ENCODE results near the gene OR3A3. TPM values are rescaled to one million over a fixed set of nuclear protein-coding genes. Genes with fewer than 3 reads are reported as not detected.
"Not testable (repeated sequence)": the region's sequence is repeated elsewhere in the genome, so short reads cannot be mapped to it uniquely, and the experiment has no call there.

Gene OR3A3
- total RNA-seq, 1 experiment from 2014 or later: not detected

DNA sequence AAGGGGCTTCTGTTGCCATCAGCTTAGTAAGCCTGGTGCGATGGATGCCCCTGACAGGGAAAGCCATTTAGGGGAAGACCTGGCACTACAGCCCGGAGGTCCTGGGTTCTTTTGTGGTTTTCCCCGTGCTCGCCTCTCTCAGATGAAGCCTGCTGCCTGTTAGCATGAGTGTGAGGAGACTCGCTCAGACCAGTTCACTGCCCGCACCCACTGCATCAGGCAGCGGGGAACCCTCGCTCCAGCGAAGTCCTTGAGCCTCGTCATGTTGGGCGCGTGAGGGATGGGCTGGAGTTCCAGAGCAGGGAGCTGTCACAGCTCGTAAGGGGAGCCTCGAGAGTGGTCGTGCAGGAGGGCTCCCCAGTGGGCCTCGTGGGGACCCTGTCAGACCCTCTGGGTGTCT, 1.0 kb downstream of the OR3A3 start:
- not testable (repeated sequence) for H3K23me2 ChIP-seq (ENCODE audit: insufficient read length, low read depth, low read length, poor library complexity, severe bottlenecking); H3K27me3 Mint-ChIP-seq (ENCODE audit: low read depth); H2BK5ac ChIP-seq (ENCODE audit: insufficient read length, low read length); H3K79me1 ChIP-seq (ENCODE audit: insufficient read depth, low read depth, low read length, poor library complexity, severe bottlenecking); H3K18ac ChIP-seq (ENCODE audit: insufficient read length, low read depth, low read length); H4K91ac ChIP-seq (ENCODE audit: insufficient read length, low read depth, low read length); H3K79me2 ChIP-seq (ENCODE audit: insufficient read depth, low read length); H3K56ac ChIP-seq (ENCODE audit: insufficient read length, low read depth, low read length); H4K8ac ChIP-seq (replicated peaks; ENCODE audit: insufficient read length, low read depth, low read length); H4K5ac ChIP-seq (ENCODE audit: insufficient read length, low read depth, low read length); H3K9ac ChIP-seq (ENCODE audit: extremely low read depth, insufficient read length, low read length); H2AFZ ChIP-seq (ENCODE audit: low read length); H4K20me1 ChIP-seq (ENCODE audit: control insufficient read depth, insufficient read depth, insufficient read length); H2BK15ac ChIP-seq (ENCODE audit: low read depth, low read length); H2BK12ac ChIP-seq (ENCODE audit: insufficient read length, low read depth, low read length); H3T11ph ChIP-seq (ENCODE audit: low read length); H2BK120ac ChIP-seq (ENCODE audit: low read depth, low read length, poor library complexity, severe bottlenecking); H3K4me1 Mint-ChIP-seq; H3K27ac Mint-ChIP-seq; H3K4me3 Mint-ChIP-seq; DNase-seq; H3K14ac ChIP-seq (ENCODE audit: insufficient read depth, low read length); H2AK5ac ChIP-seq (ENCODE audit: insufficient read length, low read length); H3K23ac ChIP-seq (ENCODE audit: insufficient read length, low read depth, low read length); H3K4me1 ChIP-seq (ENCODE audit: insufficient read depth, low read length); H3K4me2 ChIP-seq (ENCODE audit: insufficient read depth, insufficient read length, low read length); H3K27me3 ChIP-seq (ENCODE audit: insufficient read depth, low read length); H3K27ac ChIP-seq (ENCODE audit: insufficient read length, low read depth, low read length); H3K4ac ChIP-seq (ENCODE audit: low read depth, low read length); H2BK20ac ChIP-seq (ENCODE audit: low read depth, low read length, poor library complexity, severe bottlenecking)
- no CpG with 5 or more reads among the region's 16 CpGs for WGBS (ENCODE audit: extremely low coverage, insufficient read length, low lambda C conversion rate)
- Mint-ChIP-seq H3K36me3 (ENCODE audit: insufficient read depth in 1 of 3, low read depth in 3 of 3) (peaks cover 4 to 33% (median 15%) of the 10 kb centered on the region in 3 experiments; a peak in 6 of 7 replicates), H3K9me3 (peaks cover 43 to 73% of the 10 kb centered on the region in 2 experiments)
- H3K9me3 ChIP-seq (ENCODE audit: control insufficient read depth, low read depth, low read length): peaks cover 41% of the 10 kb centered on the region
